Astrocyte of the cerebellum (primary cell): Measurements from ENCODE around the gene DMD.

Source experiments
- DNase-seq: peaks from one replicate; pipeline ENCODE4 v3.0.0-alpha.2; 2011; ENCODE audit warnings: low read depth
- H3K4me3 ChIP-seq: 2 replicates; pipeline ENCODE4 v1.5.1; 2011; ENCODE audit warnings: mild to moderate bottlenecking, low read depth, low read length, moderate library complexity
- in situ Hi-C: cut with HindIII; loops from 2 replicates; pipeline ENCODE4 v1.10.0; 2017; ENCODE audit warnings: low sequenced_read_pairs
- TF ChIP-seq, protein P1 (sequence below): IDR thresholded peaks from 2 replicates; pipeline ENCODE4 v1.5.1; 2012; ENCODE audit warnings: low read length, low read depth, moderate library complexity, mild to moderate bottlenecking; ENCODE audit errors: missing control alignments

DMD gene

GRCh38 chrX:31269914-31270313 is 1941.4 kb downstream of the DMD start:
- no peak for DNase-seq
- in situ Hi-C loops, result no loop called here
- TF ChIP-seq, protein P1, sequence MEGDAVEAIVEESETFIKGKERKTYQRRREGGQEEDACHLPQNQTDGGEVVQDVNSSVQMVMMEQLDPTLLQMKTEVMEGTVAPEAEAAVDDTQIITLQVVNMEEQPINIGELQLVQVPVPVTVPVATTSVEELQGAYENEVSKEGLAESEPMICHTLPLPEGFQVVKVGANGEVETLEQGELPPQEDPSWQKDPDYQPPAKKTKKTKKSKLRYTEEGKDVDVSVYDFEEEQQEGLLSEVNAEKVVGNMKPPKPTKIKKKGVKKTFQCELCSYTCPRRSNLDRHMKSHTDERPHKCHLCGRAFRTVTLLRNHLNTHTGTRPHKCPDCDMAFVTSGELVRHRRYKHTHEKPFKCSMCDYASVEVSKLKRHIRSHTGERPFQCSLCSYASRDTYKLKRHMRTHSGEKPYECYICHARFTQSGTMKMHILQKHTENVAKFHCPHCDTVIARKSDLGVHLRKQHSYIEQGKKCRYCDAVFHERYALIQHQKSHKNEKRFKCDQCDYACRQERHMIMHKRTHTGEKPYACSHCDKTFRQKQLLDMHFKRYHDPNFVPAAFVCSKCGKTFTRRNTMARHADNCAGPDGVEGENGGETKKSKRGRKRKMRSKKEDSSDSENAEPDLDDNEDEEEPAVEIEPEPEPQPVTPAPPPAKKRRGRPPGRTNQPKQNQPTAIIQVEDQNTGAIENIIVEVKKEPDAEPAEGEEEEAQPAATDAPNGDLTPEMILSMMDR, result no peak
- H3K4me3 ChIP-seq, result no peak overlapping the region

DNA sequence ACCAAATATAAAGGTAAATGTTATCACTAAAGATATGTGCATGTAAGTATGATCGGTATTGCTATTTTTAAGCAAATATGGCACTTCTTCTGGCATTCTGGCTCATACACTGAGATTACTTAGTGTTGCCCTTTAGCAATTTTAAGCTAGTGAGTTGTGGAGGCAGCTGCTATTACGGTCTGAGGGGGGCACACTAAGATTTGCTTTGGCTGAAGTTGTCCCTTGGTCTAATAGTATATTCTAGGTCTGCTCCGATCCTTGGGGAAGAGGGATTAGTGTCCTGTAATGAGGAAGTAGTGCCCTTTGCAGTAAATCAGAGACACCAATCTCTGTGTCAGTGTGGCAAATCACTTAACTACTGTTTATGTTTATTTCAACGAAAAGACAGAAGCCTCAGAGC is 1943.0 kb downstream of the DMD start:
- H3K4me3 ChIP-seq, result no peak overlapping the region
- in situ Hi-C loops, result no loop called here
- TF ChIP-seq, protein P1, result peak; percentile 10
- DNase-seq, result no peak

GRCh38 chrX:31266203-31267076 is 1944.9 kb downstream of the DMD start:
- peak overlapping the region; percentile 57 for H3K4me3 ChIP-seq
- DNase-seq, result no peak
- TF ChIP-seq, protein P1, result no peak
- in situ Hi-C loops, result no loop called here

DNA sequence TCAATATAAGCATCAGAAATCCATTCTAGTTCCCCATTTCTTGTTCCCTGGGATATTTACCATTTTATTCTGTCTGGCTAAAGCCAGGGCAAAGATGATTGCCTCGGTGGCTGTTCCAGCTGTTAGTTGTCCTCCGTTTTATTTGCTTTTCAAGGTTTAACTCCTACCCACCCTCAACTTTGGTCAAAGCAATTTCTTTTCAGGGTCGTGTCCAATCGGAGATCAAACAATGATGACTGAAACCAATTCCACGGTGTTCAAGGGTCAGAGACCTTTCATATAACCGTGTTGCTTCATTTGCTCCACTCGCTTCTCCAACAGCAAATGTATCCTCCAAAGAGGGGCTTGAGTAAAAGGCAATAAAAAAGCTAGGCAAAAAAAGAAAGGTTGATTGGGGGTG is 1946.0 kb downstream of the DMD start:
- in situ Hi-C loops, result no loop called here
- no peak for DNase-seq
- H3K4me3 ChIP-seq, result peak overlapping the region; percentile 30
- TF ChIP-seq, protein P1, result no peak

GRCh38 chrX:31260351-31260750 is 1951.0 kb downstream of the DMD start:
- H3K4me3 ChIP-seq, result no peak overlapping the region
- peak; percentile 70 for DNase-seq
- in situ Hi-C loops, result no loop called here
- TF ChIP-seq, protein P1, result no peak

DNA sequence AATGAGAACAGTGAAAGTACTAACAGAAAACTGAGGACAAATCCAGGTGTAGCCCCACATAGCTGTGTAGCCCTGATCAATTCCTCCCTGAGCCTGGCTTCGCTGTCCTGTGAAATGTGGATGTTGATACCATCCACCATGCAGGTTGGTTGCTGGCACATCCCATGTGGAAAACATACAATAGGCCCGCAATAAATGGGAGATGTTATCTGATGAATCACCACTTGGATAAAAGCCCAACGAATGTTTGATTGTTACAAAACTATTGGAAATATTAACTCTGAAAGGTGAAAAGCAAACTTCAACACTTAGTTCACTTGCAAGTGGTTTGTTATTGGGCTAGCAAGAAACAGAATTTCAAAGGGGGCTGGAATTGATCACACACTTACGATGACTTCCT is 1953.2 kb downstream of the DMD start:
- TF ChIP-seq, protein P1, result no peak

More for the DNA sequence above, 1953.2 kb downstream of the DMD start:
- no peak for DNase-seq
- in situ Hi-C loops, result no loop called here
- H3K4me3 ChIP-seq, result no peak overlapping the region
